ENCODE measurements around the gene RGS6.

RGS6 gene

GRCh38 chr14:72522847-72523246, 590.6 kb downstream of the RGS6 start:
- Histone ChIP-seq H3K27me3 (ENCODE audit: control insufficient read depth in 1 of 2, insufficient read depth in 2 of 2, low read length in 2 of 2) (no peaks in the 10 kb centered on the region), H3K36me3 (ENCODE audit: control insufficient read depth in 1 of 2, insufficient read depth in 2 of 2, low read length in 2 of 2) (no peaks in the 10 kb centered on the region), H3K4me1 (ENCODE audit: control insufficient read depth in 1 of 2, insufficient read depth in 2 of 2, low read length in 2 of 2) (peaks cover 0 to 8% of the 10 kb centered on the region in 2 donors), H3K9ac (ENCODE audit: low read depth in 1 of 2, low read length in 2 of 2) (no peak overlapping the region), H3K4me3 (ENCODE audit: low read depth in 1 of 2, low read length in 2 of 2) (no peak overlapping the region), H3K27ac (ENCODE audit: low read depth, low read length) (no peak overlapping the region), H3K9me3 (ENCODE audit: control insufficient read depth in 1 of 2, low read length in 2 of 2) (peaks cover 0 to 6% of the 10 kb centered on the region in 2 donors)

DNA sequence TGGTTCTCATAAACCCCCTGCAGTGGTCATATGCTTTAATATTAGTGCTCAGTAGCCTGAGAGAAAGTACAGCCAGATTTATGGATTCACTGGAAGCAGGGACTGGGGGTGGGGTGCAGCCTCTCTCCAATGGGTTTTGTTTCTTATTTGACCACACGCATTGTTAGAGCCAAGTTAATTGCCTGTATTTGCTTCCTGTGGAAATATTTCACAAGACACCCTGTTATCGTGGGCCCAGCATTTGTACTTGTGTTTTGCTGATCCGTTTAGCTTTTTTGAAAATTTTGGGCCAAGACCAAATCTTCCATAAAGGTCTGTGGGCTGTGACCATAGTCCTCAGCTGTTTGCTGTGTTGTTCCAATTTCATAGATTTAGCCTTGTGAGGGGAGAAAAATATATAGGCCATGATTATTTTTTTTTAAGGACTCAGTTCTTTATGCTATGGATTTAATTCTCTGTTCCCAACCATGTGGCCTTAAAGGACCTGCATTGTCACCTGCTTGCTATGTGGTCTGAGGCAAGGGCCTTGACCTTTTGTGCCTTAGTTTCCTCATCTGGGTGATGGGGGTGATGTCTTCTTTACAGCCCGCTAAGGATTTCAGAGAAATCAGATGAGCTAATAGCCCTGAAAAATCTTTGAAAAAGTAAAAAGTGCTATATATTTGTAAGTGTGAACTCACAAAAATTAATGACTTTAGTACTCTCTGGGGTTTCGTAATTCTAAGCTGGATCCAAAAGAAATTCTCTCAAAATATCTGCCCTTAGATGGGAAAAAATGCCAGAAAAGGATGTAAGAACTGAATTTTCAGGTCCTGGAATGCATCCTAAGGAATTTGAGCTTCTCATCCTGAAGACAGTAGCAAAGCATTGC, 591.4 kb downstream of the RGS6 start:
- H3K9ac ChIP-seq (ENCODE audit: low read depth in 1 of 2, low read length in 2 of 2), result no peak overlapping the region
- H3K4me3 ChIP-seq (ENCODE audit: low read depth in 1 of 2, low read length in 2 of 2), result no peak overlapping the region
- no peaks in the 10 kb centered on the region for H3K27me3 ChIP-seq (ENCODE audit: control insufficient read depth in 1 of 2, insufficient read depth in 2 of 2, low read length in 2 of 2)
- H3K4me1 ChIP-seq (ENCODE audit: control insufficient read depth in 1 of 2, insufficient read depth in 2 of 2, low read length in 2 of 2), result peaks cover 0 to 8% of the 10 kb centered on the region in 2 donors
- peaks cover 0 to 6% of the 10 kb centered on the region in 2 donors for H3K9me3 ChIP-seq (ENCODE audit: control insufficient read depth in 1 of 2, low read length in 2 of 2)
- no peak overlapping the region for H3K27ac ChIP-seq (ENCODE audit: low read depth, low read length)
- H3K36me3 ChIP-seq (ENCODE audit: control insufficient read depth in 1 of 2, insufficient read depth in 2 of 2, low read length in 2 of 2), result no peaks in the 10 kb centered on the region

GRCh38 chr14:72524295-72524629, 592.0 kb downstream of the RGS6 start:
- Histone ChIP-seq H3K9me3 (ENCODE audit: control insufficient read depth in 1 of 2, low read length in 2 of 2) (peaks cover 0 to 6% of the 10 kb centered on the region in 2 donors), H3K27me3 (ENCODE audit: control insufficient read depth in 1 of 2, insufficient read depth in 2 of 2, low read length in 2 of 2) (no peaks in the 10 kb centered on the region), H3K36me3 (ENCODE audit: control insufficient read depth in 1 of 2, insufficient read depth in 2 of 2, low read length in 2 of 2) (no peaks in the 10 kb centered on the region), H3K4me1 (ENCODE audit: control insufficient read depth in 1 of 2, insufficient read depth in 2 of 2, low read length in 2 of 2) (peaks cover 0 to 4% of the 10 kb centered on the region in 2 donors), H3K4me3 (ENCODE audit: low read depth in 1 of 2, low read length in 2 of 2) (no peak overlapping the region), H3K9ac (ENCODE audit: low read depth in 1 of 2, low read length in 2 of 2) (no peak overlapping the region), H3K27ac (ENCODE audit: low read depth, low read length) (no peak overlapping the region)

GRCh38 chr14:72525087-72525915, 593.1 kb downstream of the RGS6 start:
- no peaks in the 10 kb centered on the region for H3K36me3 ChIP-seq (ENCODE audit: control insufficient read depth in 1 of 2, insufficient read depth in 2 of 2, low read length in 2 of 2)
- no peak overlapping the region for H3K9ac ChIP-seq (ENCODE audit: low read depth in 1 of 2, low read length in 2 of 2)
- no peaks in the 10 kb centered on the region for H3K27me3 ChIP-seq (ENCODE audit: control insufficient read depth in 1 of 2, insufficient read depth in 2 of 2, low read length in 2 of 2)
- no peak overlapping the region for H3K4me3 ChIP-seq (ENCODE audit: low read depth in 1 of 2, low read length in 2 of 2)
- H3K9me3 ChIP-seq (ENCODE audit: control insufficient read depth in 1 of 2, low read length in 2 of 2), result peaks cover 0 to 4% of the 10 kb centered on the region in 2 donors
- no peaks in the 10 kb centered on the region for H3K4me1 ChIP-seq (ENCODE audit: control insufficient read depth in 1 of 2, insufficient read depth in 2 of 2, low read length in 2 of 2)
- H3K27ac ChIP-seq (ENCODE audit: low read depth, low read length), result no peak overlapping the region

DNA sequence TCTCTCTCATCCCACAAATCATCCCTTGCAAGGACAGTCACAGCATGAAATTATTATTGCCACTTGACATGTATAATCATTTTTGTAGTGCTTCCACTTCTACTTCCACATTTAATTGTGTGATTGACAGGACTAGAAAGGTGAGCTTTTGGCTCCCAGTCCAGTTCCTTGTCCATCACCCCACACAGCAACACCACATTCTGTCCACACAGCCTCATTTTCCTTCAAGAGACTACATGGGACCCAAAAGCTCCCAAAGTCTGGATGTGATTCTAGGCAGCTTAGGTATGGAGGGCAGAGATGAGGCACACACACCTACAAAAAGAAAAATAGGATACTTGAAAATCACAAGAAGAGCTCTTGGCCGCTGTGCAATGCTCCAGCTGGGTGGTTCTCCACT, 595.4 kb downstream of the RGS6 start:
- H3K27me3 ChIP-seq (ENCODE audit: control insufficient read depth in 1 of 2, insufficient read depth in 2 of 2, low read length in 2 of 2), result no peaks in the 10 kb centered on the region
- no peaks in the 10 kb centered on the region for H3K9me3 ChIP-seq (ENCODE audit: control insufficient read depth in 1 of 2, low read length in 2 of 2)
- no peak overlapping the region for H3K9ac ChIP-seq (ENCODE audit: low read depth in 1 of 2, low read length in 2 of 2)
- no peaks in the 10 kb centered on the region for H3K36me3 ChIP-seq (ENCODE audit: control insufficient read depth in 1 of 2, insufficient read depth in 2 of 2, low read length in 2 of 2)
- no peak overlapping the region for H3K27ac ChIP-seq (ENCODE audit: low read depth, low read length)
- H3K4me1 ChIP-seq (ENCODE audit: control insufficient read depth in 1 of 2, insufficient read depth in 2 of 2, low read length in 2 of 2), result no peaks in the 10 kb centered on the region
- H3K4me3 ChIP-seq (ENCODE audit: low read depth in 1 of 2, low read length in 2 of 2), result no peak overlapping the region

- no peaks in the 10 kb centered on the region for H3K36me3 ChIP-seq (ENCODE audit: control insufficient read depth in 1 of 2, insufficient read depth in 2 of 2, low read length in 2 of 2)
- no peaks in the 10 kb centered on the region for H3K27me3 ChIP-seq (ENCODE audit: control insufficient read depth in 1 of 2, insufficient read depth in 2 of 2, low read length in 2 of 2)
- H3K9me3 ChIP-seq (ENCODE audit: control insufficient read depth in 1 of 2, low read length in 2 of 2), result peaks cover 0 to 5% of the 10 kb centered on the region in 2 donors
- H3K9ac ChIP-seq (ENCODE audit: low read depth in 1 of 2, low read length in 2 of 2), result no peak overlapping the region
- H3K4me3 ChIP-seq (ENCODE audit: low read depth in 1 of 2, low read length in 2 of 2), result no peak overlapping the region
- H3K27ac ChIP-seq (ENCODE audit: low read depth, low read length), result no peak overlapping the region
- H3K4me1 ChIP-seq (ENCODE audit: control insufficient read depth in 1 of 2, insufficient read depth in 2 of 2, low read length in 2 of 2), result no peaks in the 10 kb centered on the region
Observed at GRCh38 chr14:72528059-72528862, 596.0 kb downstream of the RGS6 start.

DNA sequence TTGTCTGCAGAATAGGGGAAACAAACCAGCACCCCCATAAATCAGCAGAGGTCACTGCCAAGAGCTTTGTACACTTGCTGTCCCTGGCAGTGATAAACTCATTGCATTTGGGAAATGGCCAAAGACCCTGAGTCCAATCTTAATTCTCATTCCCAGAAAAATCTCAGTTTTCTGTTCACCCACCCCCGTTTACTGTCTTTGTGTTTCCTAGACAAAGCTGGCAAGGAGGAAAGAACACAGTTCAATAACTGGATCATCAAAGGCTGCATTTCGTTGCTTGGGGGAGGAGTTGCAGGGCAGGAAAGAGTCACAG, 596.6 kb downstream of the RGS6 start:
- no peaks in the 10 kb centered on the region for H3K4me1 ChIP-seq (ENCODE audit: control insufficient read depth in 1 of 2, insufficient read depth in 2 of 2, low read length in 2 of 2)
- H3K27ac ChIP-seq (ENCODE audit: low read depth, low read length), result no peak overlapping the region
- no peaks in the 10 kb centered on the region for H3K36me3 ChIP-seq (ENCODE audit: control insufficient read depth in 1 of 2, insufficient read depth in 2 of 2, low read length in 2 of 2)
- no peak overlapping the region for H3K4me3 ChIP-seq (ENCODE audit: low read depth in 1 of 2, low read length in 2 of 2)
- peaks cover 0 to 5% of the 10 kb centered on the region in 2 donors for H3K9me3 ChIP-seq (ENCODE audit: control insufficient read depth in 1 of 2, low read length in 2 of 2)
- H3K9ac ChIP-seq (ENCODE audit: low read depth in 1 of 2, low read length in 2 of 2), result no peak overlapping the region
- no peaks in the 10 kb centered on the region for H3K27me3 ChIP-seq (ENCODE audit: control insufficient read depth in 1 of 2, insufficient read depth in 2 of 2, low read length in 2 of 2)

- Histone ChIP-seq H3K4me3 (ENCODE audit: low read depth in 1 of 2, low read length in 2 of 2) (no peak overlapping the region), H3K27me3 (ENCODE audit: control insufficient read depth in 1 of 2, insufficient read depth in 2 of 2, low read length in 2 of 2) (no peaks in the 10 kb centered on the region), H3K9me3 (ENCODE audit: control insufficient read depth in 1 of 2, low read length in 2 of 2) (peaks cover 0 to 5% of the 10 kb centered on the region in 2 donors), H3K36me3 (ENCODE audit: control insufficient read depth in 1 of 2, insufficient read depth in 2 of 2, low read length in 2 of 2) (no peaks in the 10 kb centered on the region), H3K27ac (ENCODE audit: low read depth, low read length) (no peak overlapping the region), H3K4me1 (ENCODE audit: control insufficient read depth in 1 of 2, insufficient read depth in 2 of 2, low read length in 2 of 2) (no peaks in the 10 kb centered on the region), H3K9ac (ENCODE audit: low read depth in 1 of 2, low read length in 2 of 2) (no peak overlapping the region)
Observed at GRCh38 chr14:72532686-72533454, 600.6 kb downstream of the RGS6 start.

GRCh38 chr14:72535485-72535884, 603.3 kb downstream of the RGS6 start:
- no peaks in the 10 kb centered on the region for H3K27me3 ChIP-seq (ENCODE audit: control insufficient read depth in 1 of 2, insufficient read depth in 2 of 2, low read length in 2 of 2)
- no peaks in the 10 kb centered on the region for H3K36me3 ChIP-seq (ENCODE audit: control insufficient read depth in 1 of 2, insufficient read depth in 2 of 2, low read length in 2 of 2)
- H3K27ac ChIP-seq (ENCODE audit: low read depth, low read length), result no peak overlapping the region
- no peaks in the 10 kb centered on the region for H3K4me1 ChIP-seq (ENCODE audit: control insufficient read depth in 1 of 2, insufficient read depth in 2 of 2, low read length in 2 of 2)
- H3K9ac ChIP-seq (ENCODE audit: low read depth in 1 of 2, low read length in 2 of 2), result no peak overlapping the region
- H3K9me3 ChIP-seq (ENCODE audit: control insufficient read depth in 1 of 2, low read length in 2 of 2), result peaks cover 0 to 5% of the 10 kb centered on the region in 2 donors
- no peak overlapping the region for H3K4me3 ChIP-seq (ENCODE audit: low read depth in 1 of 2, low read length in 2 of 2)

Measured in duodenal mucosa (tissue), 2 donors.